HG03064 (cell line): Measurements from ENCODE around the gene TMED8.

ENCODE experiments used
- ATAC-seq: cut with Tn5 transposase; IDR thresholded peaks from one replicate; pipeline ENCODE4 v1.9.1; 2021; ENCODE audit warnings: low read depth; ENCODE audit not compliant: unreplicated experiment

TMED8 gene

DNA sequence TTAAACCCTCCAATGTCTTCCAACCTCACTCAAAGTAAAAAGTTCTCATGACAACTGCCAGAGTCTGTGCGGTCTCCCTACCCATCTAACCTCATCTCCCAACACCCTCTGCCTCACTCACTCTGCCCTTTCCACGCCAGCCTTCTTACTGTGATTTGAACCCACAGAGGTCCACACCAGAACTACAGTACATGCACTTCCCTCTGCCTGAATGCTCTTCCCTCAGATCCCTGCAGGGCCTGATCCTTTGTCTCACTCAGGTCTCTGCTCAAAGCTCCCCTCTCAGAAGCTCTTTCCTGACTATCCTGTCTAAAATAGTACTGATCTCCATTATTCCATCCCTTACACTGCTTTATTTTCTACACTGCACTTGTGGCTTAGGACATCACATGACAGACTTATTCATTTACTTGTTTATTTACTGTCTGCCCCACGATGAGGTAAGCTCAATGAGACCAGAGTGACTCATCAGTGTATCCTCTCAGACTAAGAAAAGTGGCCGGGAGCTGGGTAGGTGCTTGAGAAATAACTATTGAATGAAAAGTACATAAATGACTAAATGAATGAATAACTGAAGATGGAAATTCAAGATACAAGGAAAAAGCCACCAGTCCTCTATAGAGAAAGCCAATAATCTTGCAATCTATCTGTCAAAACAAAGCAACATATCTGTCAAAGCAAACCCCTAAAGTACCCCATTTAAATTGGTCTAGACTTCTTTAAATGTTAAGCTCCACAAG is 73.3 kb downstream of the TMED8 start:
- no peak for ATAC-seq

DNA sequence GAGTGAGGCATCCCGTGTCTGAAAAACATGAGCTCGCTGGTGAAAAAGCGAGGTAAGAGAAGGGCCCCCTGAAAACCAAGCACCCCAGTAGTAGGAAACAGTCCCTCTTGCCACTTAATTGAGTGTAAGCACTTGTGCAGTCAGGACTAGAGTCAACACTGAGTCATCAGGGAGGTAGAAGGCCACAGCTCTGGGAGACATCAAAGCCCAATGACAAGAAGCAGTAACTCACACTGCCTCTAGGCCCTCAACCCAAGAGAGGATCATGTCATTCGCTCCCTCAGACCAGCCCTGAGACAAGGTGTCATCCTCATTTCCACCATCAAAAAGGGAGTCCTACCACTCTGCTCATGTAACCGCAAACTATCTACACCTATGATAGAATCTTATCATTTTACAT is 74.0 kb downstream of the TMED8 start:
- ATAC-seq: no peak

- ATAC-seq: no peak
Measured at GRCh38 chr14:77301103-77301502, 75.8 kb downstream of the TMED8 start.

GRCh38 chr14:77299771-77300170 is 77.1 kb downstream of the TMED8 start:
- no peak for ATAC-seq

GRCh38 chr14:77296906-77297305 is 80.0 kb downstream of the TMED8 start:
- no peak for ATAC-seq

DNA sequence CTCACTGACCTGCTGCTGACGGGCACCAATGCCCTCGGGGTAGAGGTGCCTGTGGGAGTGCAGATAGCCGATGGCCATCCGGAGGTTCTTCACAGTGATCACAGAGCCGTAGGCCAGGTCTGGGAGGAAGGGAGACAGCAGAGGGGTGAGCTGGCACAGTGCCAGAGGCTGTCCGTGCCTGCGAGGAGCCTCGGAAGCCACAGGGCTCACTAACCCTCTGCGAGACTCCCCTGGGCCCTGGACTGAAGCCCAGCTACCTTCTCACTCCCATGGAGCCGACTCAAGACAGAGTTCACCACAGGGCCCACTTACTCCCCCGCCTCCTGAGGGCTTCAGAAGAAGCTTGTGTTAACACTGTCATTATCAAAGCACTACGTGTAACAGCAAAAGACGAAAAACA is 80.7 kb downstream of the TMED8 start:
- no peak for ATAC-seq

DNA sequence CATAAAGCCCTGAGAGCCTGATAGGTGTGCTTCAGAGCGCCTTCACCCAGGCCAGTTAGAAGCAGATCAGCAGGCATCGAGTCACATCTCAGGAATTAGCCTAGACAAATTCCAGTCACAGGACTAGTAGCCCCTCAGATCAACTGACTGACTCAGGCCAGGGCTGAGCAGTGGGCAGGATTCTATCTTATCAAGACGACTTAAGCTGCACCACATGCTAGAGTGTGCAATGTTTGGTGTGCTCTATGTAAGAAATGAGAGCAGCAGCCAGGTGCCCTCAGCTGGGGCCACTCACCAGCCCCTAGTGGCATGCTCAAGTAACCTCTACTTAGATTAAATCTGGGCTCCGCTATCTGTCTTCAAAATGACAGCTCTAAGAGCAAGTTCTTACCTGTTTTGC is 86.2 kb downstream of the TMED8 start:
- ATAC-seq: no peak

- ATAC-seq: no peak
Measured at GRCh38 chr14:77286576-77286975, 90.3 kb downstream of the TMED8 start.
